NCI-H1048 (cell line): ENCODE data around the gene PGBD2.
"Not testable (repeated sequence)": the region's sequence is repeated elsewhere in the genome, so short reads cannot be mapped to it uniquely, and the experiment has no call there.

Experiments used
- DNase-seq: peaks from one replicate; lab custom pipeline; 2025; lab: John Stamatoyannopoulos, UW

Gene PGBD2

DNA sequence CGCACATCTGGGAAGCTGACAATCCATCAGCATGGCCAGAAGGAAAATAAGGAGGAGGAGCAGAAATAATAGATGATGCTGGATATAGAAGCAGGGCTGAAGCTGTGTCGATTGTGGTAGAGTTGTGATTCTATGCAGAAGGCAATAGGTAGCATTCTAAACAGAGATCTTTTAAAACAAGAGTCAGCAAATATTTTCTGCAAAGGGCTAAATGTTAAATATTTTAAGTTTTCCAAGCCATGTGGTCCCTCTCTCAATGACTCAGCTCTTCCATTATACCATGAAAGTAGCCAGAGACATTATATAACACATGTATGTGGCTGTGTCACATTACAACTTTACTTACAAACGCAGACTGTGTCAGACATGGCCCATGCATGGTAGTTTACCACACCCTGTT is 21.2 kb downstream of the PGBD2 start:
- DNase-seq: not testable (repeated sequence)

GRCh38 chr1:248928122-248928521 is 22.1 kb downstream of the PGBD2 start:
- DNase-seq: not testable (repeated sequence)

GRCh38 chr1:248930037-248930436 is 24.0 kb downstream of the PGBD2 start:
- not testable (repeated sequence) for DNase-seq

GRCh38 chr1:248938173-248938809 is 32.3 kb downstream of the PGBD2 start:
- not testable (repeated sequence) for DNase-seq

DNA sequence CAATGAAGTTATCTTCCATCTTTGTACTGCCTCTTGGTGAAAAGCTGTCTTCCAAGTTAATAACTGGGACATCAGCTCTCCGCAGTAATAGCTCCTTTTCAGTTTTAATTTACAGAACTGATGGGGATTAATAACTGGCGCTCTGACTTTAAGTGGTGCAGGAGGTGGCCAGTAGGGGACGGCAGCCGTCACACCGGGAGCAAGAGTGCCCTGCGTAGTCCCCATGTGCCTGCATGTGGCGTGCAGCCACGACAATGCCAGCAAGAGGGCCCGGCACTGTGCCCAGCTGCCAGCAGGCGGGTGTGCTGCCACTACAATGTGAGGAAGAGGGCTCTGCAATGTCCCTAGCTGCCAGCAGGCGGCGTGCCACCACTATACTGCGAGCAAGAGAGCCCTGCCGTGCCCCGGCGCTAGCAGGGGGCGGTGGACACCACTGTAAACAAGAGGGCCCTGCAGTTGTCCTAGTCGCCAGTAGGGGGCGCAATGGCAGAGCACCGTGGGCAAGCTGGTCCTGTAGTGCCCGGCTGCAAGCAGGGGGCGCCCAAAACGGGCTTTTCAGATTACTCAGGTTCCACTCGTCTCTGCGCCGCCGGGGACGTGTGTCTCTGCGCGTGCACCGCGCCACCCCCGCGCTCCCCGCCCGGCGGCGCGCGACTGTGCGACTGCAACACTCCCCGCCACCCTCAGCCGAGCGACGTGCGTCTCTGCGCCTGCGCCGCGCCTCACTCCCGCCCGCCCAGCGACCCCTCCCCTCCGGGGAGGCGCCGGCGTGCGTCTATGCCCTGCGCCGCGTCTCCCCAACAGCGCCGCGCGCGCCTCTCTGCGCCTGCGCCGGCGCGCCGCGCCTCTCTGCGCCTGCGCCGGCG is 38.3 kb downstream of the PGBD2 start:
- DNase-seq: not testable (repeated sequence)

DNA sequence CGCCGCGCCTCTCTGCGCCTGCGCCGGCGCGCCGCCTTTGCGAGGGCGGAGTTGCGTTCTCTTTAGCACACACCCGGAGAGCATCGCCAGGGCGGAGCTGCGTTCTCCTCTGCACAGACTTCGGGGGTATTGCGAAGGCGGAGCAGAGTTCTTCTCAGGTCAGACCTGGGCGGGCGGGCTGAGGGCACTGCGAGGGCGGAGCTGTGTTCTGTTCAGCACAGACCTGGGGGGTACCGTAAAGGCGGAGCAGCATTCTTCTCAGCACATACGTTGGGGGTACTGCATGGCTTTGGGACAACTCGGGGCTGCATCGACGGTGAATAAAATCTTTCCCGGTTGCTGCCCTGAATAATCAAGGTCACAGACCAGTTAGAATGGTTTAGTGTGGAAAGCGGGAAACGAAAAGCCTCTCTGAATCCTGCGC is 39.0 kb downstream of the PGBD2 start:
- not testable (repeated sequence) for DNase-seq

DNA sequence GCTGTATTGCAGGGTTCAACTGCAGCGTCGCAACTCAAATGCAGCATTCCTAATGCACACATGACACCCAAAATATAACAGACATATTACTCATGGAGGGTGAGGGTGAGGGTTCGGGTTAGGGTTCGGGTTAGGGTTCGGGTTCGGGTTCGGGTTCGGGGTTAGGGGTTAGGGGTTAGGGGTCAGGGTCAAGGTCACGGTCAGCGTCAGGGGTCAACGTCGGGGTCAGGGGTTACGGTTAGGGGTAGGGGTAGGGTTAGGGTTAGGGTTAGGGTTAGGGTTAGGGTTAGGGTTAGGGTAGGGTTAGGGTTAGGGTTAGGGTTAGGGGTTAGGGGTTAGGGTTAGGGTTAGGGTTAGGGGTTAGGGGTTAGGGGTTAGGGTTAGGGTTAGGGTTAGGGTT is 39.4 kb downstream of the PGBD2 start:
- not testable (repeated sequence) for DNase-seq

- not testable (repeated sequence) for DNase-seq
Observed at GRCh38 chr1:248945856-248946416, 39.9 kb downstream of the PGBD2 start.
